ENCODE results near the gene TBC1D10A.

GRCh38 chr22:30291058-30291892, 35.5 kb downstream of the TBC1D10A start:
- TF ChIP-seq IRF1 (CRISPR knock-in tag; IDR thresholded peaks at IDR 0.05) = no peak
- no peak for TF ChIP-seq SMAD4 (CRISPR knock-in tag; IDR thresholded peaks at IDR 0.05)
- no peak for TF ChIP-seq FOXJ3 (CRISPR knock-in tag; IDR thresholded peaks at IDR 0.05; ENCODE audit: borderline replicate concordance)
- no peak for TF ChIP-seq CTCF (IDR thresholded peaks at IDR 0.05)
- no peak for TF ChIP-seq CREB1 (CRISPR knock-in tag; IDR thresholded peaks at IDR 0.05)
- TF ChIP-seq TEAD4 (CRISPR knock-in tag; IDR thresholded peaks at IDR 0.05) = no peak
- TF ChIP-seq MAX (CRISPR knock-in tag; IDR thresholded peaks at IDR 0.05) = no peak
- TF ChIP-seq NFYB (CRISPR knock-in tag; conservative IDR thresholded peaks at IDR 0.05; ENCODE audit: low read depth) = no peak
- TF ChIP-seq SP1 (CRISPR knock-in tag; conservative IDR thresholded peaks at IDR 0.05) = no peak
- no peak for TF ChIP-seq E2F5 (CRISPR knock-in tag; IDR thresholded peaks at IDR 0.05)
- TF ChIP-seq ZBTB21 (CRISPR knock-in tag; IDR thresholded peaks at IDR 0.05; ENCODE audit: borderline replicate concordance) = no peak
